Activated CD4-positive, alpha-beta T cell treated with anti-CD3 and anti-CD28 coated beads for 36 hours (primary cell): ENCODE results near the gene PPP5C. TPM values are rescaled to one million over a fixed set of nuclear protein-coding genes. Genes with fewer than 3 reads are reported as not detected.

Experiments used
- ATAC-seq: fragments of 200-7000 bp; cut with Tn5 transposase; one replicate; pipeline ENCODE4 v1.10.0; 2021; ENCODE audit warnings: mild to moderate bottlenecking, moderate library complexity
- CTCF ChIA-PET: fragments of 350-600 bp; sonication (Branson Sonifier 250); formaldehyde crosslinking; loops from one replicate; lab custom pipeline; 2021; ENCODE audit warnings: antibody characterized with exemption; lab: Charles Lee
- POLR2A ChIA-PET: fragments of 350-600 bp; sonication (Branson Sonifier 250); formaldehyde crosslinking; loops from one replicate; lab custom pipeline; 2021; ENCODE audit warnings: antibody characterized with exemption, inconsistent platforms; lab: Charles Lee
- DNase-seq: peaks from one replicate; pipeline ENCODE4 v3.0.0-alpha.2; 2020
- H3K27ac Mint-ChIP-seq: one replicate; pipeline ENCODE4 v1.8.0; 2021; ENCODE audit warnings: mixed read lengths
- H3K27me3 Mint-ChIP-seq: one replicate; pipeline ENCODE4 v1.8.0; 2021; ENCODE audit warnings: mixed read lengths
- H3K36me3 Mint-ChIP-seq: one replicate; pipeline ENCODE4 v1.8.0; 2021; ENCODE audit warnings: low read depth, mixed read lengths
- H3K4me1 Mint-ChIP-seq: one replicate; pipeline ENCODE4 v1.8.0; 2021; ENCODE audit warnings: mixed read lengths
- H3K4me3 Mint-ChIP-seq: one replicate; pipeline ENCODE4 v1.8.0; 2021; ENCODE audit warnings: mild to moderate bottlenecking, moderate library complexity, mixed read lengths
- H3K9me3 Mint-ChIP-seq: one replicate; pipeline ENCODE4 v1.8.0; 2021; ENCODE audit warnings: low read depth, mixed read lengths
- intact Hi-C, 2 experiments: fragments of 100-400 bp; cut with DNase I in 1 of 2; cut with micrococcal nuclease in 1 of 2; formaldehyde crosslinking; loops; one replicate each; pipeline versions ENCODE4 v1.14.2 to v1.15.1; 2022 to 2024; cut with DNase I, micrococcal nuclease
- total RNA-seq, 2 experiments: library from RNA; stranded (reverse); gene quantifications; one replicate each; pipeline ENCODE4 v1.2.3, GENCODE V29; 2021

The PPP5C gene
- total RNA-seq, 2 experiments from 2014 or later = 100.0 to 129 TPM

DNA sequence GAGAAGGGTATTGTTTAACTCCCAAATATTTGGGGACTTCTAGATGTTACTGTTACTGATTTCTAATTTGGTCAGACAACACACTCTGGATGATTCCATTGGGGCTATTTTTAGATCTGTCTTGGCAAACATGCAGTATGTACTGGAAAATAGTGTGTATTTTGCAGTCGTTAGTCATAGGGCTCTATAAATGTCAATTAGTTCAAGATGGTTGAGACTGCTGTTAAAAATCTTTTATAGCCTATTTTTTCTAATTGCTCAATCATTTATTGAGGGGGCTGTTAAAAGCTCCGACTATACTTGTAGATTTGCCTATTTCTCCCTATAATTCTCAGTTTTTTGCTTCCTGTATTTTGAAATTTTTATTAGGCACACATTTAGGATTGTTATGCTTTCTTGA lies 31.4 kb downstream of the PPP5C start:
- intact Hi-C loops = no loop called here
- no peak for DNase-seq
- ATAC-seq = no peak
- CTCF ChIA-PET = interaction anchor here (0.9 to 1.1 kb wide), 3 partner anchors 17 to 561 kb away, joined by 3 to 7 read pairs (median 4); no protein-coding TSS in a partner anchor
- H3K27ac Mint-ChIP-seq = no peak overlapping the region
- H3K27me3 Mint-ChIP-seq = no peaks in the 10 kb centered on the region
- H3K9me3 Mint-ChIP-seq = no peaks in the 10 kb centered on the region
- H3K4me1 Mint-ChIP-seq = no peaks in the 10 kb centered on the region
- peaks cover 56% of the 10 kb centered on the region for H3K36me3 Mint-ChIP-seq
- POLR2A ChIA-PET = no interaction called here
- H3K4me3 Mint-ChIP-seq = no peak overlapping the region

DNA sequence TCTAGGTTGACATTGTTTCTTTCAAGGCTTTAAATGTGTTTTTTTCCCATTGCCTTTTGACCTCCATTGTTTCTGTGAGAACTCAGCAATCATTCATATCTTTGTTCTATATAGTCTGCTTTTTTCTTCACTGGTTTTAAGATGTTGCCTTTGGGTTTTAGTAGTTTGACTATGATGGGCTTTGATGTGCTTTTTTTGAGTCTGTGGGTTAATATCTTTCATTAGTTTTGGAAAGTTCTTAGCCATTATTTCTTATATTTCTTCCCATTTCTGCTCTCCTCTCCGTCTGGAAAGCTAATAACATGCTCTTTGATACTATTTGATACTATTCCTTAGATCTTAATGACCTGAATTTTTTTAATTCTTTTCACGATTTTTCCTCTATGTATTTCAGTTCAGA lies 33.8 kb downstream of the PPP5C start:
- Mint-ChIP-seq H3K27me3 (no peaks in the 10 kb centered on the region), H3K4me3 (no peak overlapping the region), H3K4me1 (no peaks in the 10 kb centered on the region), H3K36me3 (peaks cover 64% of the 10 kb centered on the region), H3K27ac (no peak overlapping the region), H3K9me3 (no peaks in the 10 kb centered on the region)
- ChIA-PET POLR2A (no interaction called here), CTCF (interaction anchor here (1.4 kb wide), 1 partner anchor 15 kb away, joined by 8 read pairs; no protein-coding TSS in a partner anchor)
- DNase-seq = no peak
- no peak for ATAC-seq
- intact Hi-C loops = no loop called here

DNA sequence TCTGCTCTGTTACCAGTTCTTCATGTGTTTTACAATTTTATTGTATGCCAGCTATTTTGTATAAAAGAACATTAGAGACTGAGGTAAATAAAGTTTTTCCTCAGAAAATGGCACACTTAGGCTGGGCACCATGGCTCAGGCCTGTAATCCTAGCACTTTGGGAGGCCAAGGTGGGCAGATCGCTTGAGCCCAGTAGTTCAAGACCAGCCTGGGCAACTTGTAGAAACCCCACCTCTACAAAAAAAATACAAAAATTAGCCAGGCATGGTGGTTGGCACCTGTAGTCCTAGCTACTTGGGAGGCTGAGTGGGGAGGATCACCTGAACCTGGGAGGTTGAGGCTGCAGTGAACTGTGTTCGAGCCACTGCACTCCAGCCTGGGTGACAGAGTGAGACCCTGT lies 34.5 kb downstream of the PPP5C start:
- ATAC-seq = no peak
- intact Hi-C loops = no loop called here
- no peaks in the 10 kb centered on the region for H3K27me3 Mint-ChIP-seq
- H3K4me3 Mint-ChIP-seq = no peak overlapping the region
- ChIA-PET POLR2A (no interaction called here), CTCF (interaction anchor here (1.0 to 1.4 kb wide), 3 partner anchors 14 to 582 kb away, joined by 3 to 8 read pairs (median 4); no protein-coding TSS in a partner anchor)
- no peak for DNase-seq
- H3K27ac Mint-ChIP-seq = no peak overlapping the region
- no peaks in the 10 kb centered on the region for H3K9me3 Mint-ChIP-seq
- peaks cover 62% of the 10 kb centered on the region for H3K36me3 Mint-ChIP-seq
- H3K4me1 Mint-ChIP-seq = no peaks in the 10 kb centered on the region

DNA sequence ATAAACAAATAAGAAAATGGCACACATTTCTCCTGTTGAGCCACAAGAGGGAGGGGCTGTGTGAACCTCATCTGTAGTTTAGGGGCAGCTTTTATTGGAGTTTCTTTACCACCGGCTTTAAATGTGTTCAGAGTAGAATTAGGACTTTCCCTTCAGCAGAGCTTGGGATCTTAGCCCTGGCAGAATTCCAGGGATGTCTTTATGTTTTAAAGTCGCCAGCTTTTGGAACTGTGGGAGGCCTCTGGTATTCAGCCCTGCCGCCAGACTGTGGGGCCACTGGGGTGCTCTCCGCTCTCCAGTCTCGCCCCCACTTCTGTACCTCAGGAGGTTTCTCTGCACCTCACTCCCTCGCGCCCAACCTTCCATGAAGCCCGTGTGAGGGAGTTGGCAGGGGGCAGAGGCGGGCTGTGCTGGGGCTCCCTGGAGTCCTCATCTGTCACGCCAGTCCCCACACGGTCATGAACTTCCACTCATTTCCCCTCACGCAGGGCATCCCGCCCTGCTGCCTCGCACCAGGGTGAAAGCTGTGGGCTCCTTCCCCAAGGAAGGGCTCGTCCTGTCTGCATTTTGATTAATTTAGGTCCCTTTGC lies 35.0 kb downstream of the PPP5C start:
- ATAC-seq (no peak), DNase-seq (no peak)
- H3K4me1 Mint-ChIP-seq = no peaks in the 10 kb centered on the region
- CTCF ChIA-PET = interaction anchor here (1.0 to 1.4 kb wide), 4 partner anchors 13 to 583 kb away, joined by 3 to 8 read pairs (median 4); no protein-coding TSS in a partner anchor
- intact Hi-C loops = no loop called here
- H3K4me3 Mint-ChIP-seq = no peak overlapping the region
- no peaks in the 10 kb centered on the region for H3K9me3 Mint-ChIP-seq
- H3K36me3 Mint-ChIP-seq = peaks cover 59% of the 10 kb centered on the region
- H3K27ac Mint-ChIP-seq = no peak overlapping the region
- POLR2A ChIA-PET = no interaction called here
- H3K27me3 Mint-ChIP-seq = no peaks in the 10 kb centered on the region

DNA sequence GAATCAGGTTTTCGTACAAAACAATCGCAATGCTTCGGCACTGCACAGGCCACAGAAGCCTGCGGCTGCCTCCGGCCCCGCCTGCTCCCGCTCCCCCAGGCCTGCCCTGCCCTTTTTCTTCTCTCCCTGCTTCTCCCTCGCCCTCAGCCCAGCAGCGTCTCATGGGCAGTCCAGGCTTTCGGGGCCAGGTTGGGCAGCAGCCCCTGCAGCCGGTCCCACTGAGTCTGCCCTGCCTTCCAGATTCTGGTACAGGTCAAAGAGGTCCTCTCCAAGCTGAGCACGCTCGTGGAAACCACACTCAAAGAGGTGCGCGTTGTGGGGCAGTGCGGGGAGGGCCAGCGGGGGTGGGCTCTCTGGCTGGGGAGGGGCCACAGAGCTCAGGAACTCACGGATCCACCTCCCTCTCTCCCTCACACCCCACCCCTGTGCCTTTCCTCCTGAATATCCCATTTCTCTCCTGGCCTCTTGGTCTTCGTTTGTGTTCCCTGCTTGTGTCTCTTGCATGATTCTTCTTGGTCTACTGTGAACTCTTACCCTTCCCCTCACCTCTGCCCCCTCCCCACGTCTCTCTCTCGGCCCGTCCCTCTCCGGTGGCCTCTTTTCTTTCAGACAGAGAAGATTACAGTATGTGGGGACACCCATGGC lies 36.4 kb downstream of the PPP5C start:
- ChIA-PET POLR2A (no interaction called here), CTCF (interaction anchor here (0.7 to 1.4 kb wide), 3 partner anchors 9 to 16 kb away, joined by 3 read pairs; no protein-coding TSS in a partner anchor)
- intact Hi-C loops = no loop called here
- no peak for ATAC-seq
- no peak overlapping the region for H3K27ac Mint-ChIP-seq
- no peaks in the 10 kb centered on the region for H3K27me3 Mint-ChIP-seq
- no peaks in the 10 kb centered on the region for H3K4me1 Mint-ChIP-seq
- H3K9me3 Mint-ChIP-seq = no peaks in the 10 kb centered on the region
- peaks cover 56% of the 10 kb centered on the region for H3K36me3 Mint-ChIP-seq
- no peak overlapping the region for H3K4me3 Mint-ChIP-seq
- no peak for DNase-seq

DNA sequence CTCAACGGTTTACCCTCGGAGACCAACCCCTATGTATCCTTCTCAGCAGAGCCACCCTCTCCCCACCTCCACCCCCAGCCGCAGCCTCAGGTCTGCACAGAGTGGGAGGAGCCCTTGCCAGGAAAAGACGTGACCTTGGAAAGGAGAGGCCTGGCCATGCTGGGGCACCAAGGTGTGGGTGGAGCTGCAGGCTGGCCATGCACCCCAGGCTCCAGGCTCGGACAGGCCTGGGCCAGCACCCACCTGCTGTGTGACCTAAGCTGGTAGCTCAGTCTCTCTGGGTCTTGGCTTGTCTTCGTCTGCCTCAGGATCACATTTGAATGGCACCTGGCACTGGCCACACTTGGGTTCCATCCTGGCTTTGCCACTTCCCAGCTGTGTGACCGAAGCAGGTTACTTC lies 37.0 kb downstream of the PPP5C start:
- Mint-ChIP-seq H3K4me1 (no peaks in the 10 kb centered on the region), H3K27me3 (no peaks in the 10 kb centered on the region), H3K27ac (no peak overlapping the region), H3K4me3 (no peak overlapping the region), H3K9me3 (no peaks in the 10 kb centered on the region), H3K36me3 (peaks cover 58% of the 10 kb centered on the region)
- ChIA-PET POLR2A (no interaction called here), CTCF (interaction anchor here (0.7 kb wide), 2 partner anchors 10 to 16 kb away, joined by 3 read pairs; no protein-coding TSS in a partner anchor)
- DNase-seq = no peak
- ATAC-seq = no peak
- intact Hi-C loops = no loop called here

DNA sequence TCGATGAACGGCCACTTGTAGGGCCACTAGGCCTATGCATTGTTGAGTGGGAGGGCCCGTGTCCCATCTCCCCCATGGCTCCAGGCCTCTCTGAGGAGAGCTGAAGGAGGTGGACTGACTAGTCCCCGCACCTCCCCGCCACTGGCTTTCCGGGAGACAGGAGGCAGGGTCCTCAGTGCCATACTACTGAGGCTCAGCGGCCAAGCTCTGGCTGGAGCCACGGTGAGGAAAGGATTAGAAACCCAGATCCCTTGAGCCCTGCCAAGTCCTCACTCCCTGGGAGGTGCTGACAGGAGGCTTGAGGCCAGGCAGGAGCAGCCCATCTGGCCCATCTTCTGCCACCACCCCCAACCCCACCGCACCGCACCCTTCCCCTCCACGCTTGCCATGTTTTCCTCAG lies 37.5 kb downstream of the PPP5C start:
- no peak for DNase-seq
- H3K9me3 Mint-ChIP-seq = no peaks in the 10 kb centered on the region
- ChIA-PET POLR2A (interaction anchor here (0.8 kb wide), 1 partner anchor 15 kb away, joined by 3 read pairs; no protein-coding TSS in a partner anchor), CTCF (interaction anchor here (2.7 kb wide), 1 partner anchor 11 kb away, joined by 7 read pairs; no protein-coding TSS in a partner anchor)
- H3K36me3 Mint-ChIP-seq = peaks cover 61% of the 10 kb centered on the region
- H3K27me3 Mint-ChIP-seq = no peaks in the 10 kb centered on the region
- intact Hi-C loops = no loop called here
- H3K4me1 Mint-ChIP-seq = no peaks in the 10 kb centered on the region
- H3K27ac Mint-ChIP-seq = no peak overlapping the region
- ATAC-seq = no peak
- H3K4me3 Mint-ChIP-seq = no peak overlapping the region

DNA sequence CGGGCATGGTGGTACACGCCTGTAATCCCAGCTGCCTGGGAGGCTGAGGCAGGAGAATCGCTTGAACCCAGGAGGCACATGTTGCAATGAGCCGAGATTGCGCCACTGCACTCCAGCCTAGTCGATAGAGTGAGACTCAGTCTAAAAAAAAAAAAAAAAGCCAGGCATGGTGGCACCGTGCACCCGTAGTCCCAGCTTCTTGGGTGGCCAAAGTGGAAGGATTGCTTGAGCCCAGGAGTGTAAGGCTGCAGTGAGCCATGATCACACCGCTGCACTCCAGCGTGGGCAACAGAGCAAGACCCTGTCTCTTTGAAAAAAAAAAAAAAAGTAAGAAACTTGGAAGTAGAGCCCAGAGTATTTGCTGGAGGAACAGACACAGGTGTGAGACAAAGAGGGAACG lies 38.7 kb downstream of the PPP5C start:
- intact Hi-C loops = no loop called here
- H3K4me3 Mint-ChIP-seq = no peak overlapping the region
- no peaks in the 10 kb centered on the region for H3K4me1 Mint-ChIP-seq
- no peaks in the 10 kb centered on the region for H3K9me3 Mint-ChIP-seq
- H3K27me3 Mint-ChIP-seq = no peaks in the 10 kb centered on the region
- DNase-seq = no peak
- H3K36me3 Mint-ChIP-seq = peaks cover 60% of the 10 kb centered on the region
- ChIA-PET POLR2A (no interaction called here), CTCF (interaction anchor here (0.7 to 2.7 kb wide), 3 partner anchors 10 to 103 kb away, joined by 3 to 7 read pairs (median 3); no protein-coding TSS in a partner anchor)
- no peak overlapping the region for H3K27ac Mint-ChIP-seq
- no peak for ATAC-seq

DNA sequence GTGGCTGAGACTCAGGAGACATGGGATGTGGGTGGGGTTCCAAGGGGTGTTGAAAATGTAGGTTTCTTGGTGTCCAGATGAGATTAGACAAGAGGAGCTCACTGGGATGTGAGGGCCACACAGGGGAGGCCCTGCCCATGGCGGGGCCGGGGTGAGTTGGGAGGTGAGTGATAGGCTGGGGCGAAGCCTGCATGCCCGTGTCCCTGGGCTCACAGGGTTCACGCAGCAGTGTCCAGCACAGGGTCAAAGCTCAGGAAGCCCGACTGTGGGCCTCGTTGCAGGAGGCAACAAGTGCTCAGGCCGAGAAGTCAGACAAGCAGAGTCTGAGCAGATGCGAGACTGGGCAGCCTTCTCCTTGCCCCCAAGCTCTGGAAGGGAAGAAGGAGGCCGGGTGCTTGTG lies 39.3 kb downstream of the PPP5C start:
- no peaks in the 10 kb centered on the region for H3K4me1 Mint-ChIP-seq
- ChIA-PET POLR2A (interaction anchor here (0.9 kb wide), 1 partner anchor 214 kb away, joined by 3 read pairs; no protein-coding TSS in a partner anchor), CTCF (interaction anchor here (1.0 to 2.7 kb wide), 2 partner anchors 9 to 16 kb away, joined by 3 to 7 read pairs; no protein-coding TSS in a partner anchor)
- no peak for DNase-seq
- peaks cover 56% of the 10 kb centered on the region for H3K36me3 Mint-ChIP-seq
- no peaks in the 10 kb centered on the region for H3K27me3 Mint-ChIP-seq
- no peak overlapping the region for H3K4me3 Mint-ChIP-seq
- H3K9me3 Mint-ChIP-seq = no peaks in the 10 kb centered on the region
- H3K27ac Mint-ChIP-seq = no peak overlapping the region
- intact Hi-C loops = no loop called here
- no peak for ATAC-seq

DNA sequence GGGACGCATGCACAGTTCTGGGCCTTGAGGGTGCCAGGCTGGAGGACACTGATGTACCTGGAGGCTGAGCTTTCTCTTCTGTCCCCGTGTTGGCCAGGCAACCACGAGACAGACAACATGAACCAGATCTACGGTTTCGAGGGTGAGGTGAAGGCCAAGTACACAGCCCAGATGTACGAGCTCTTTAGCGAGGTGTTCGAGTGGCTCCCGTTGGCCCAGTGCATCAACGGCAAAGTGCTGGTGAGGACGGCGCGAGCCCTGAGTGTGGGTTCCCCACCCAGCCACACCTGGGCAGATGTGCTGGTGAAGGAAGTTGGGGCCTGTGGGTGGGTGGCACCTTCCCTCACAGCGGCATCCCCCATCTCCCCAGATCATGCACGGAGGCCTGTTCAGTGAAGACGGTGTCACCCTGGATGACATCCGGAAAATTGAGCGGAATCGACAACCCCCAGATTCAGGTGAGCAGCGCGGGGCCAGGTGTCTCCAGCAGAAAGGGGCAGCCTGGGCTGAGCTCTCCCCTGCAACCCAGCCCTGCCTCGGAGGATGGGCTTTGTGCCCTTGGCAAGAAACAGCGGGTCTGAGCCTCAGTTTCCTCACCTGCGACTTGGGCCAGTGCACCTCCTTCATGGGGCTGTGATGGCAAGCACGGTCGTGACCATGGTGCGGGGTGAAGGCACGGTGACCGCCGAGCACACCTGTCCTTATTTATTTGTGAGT lies 40.3 kb downstream of the PPP5C start:
- Mint-ChIP-seq H3K27me3 (no peaks in the 10 kb centered on the region), H3K4me1 (no peaks in the 10 kb centered on the region), H3K4me3 (no peak overlapping the region), H3K9me3 (no peaks in the 10 kb centered on the region), H3K27ac (no peak overlapping the region), H3K36me3 (peaks cover 55% of the 10 kb centered on the region)
- CTCF ChIA-PET = interaction anchor here (0.6 to 2.7 kb wide), 3 partner anchors 8 to 838 kb away, joined by 3 to 7 read pairs (median 5); no protein-coding TSS in a partner anchor
- POLR2A ChIA-PET = interaction anchor here (0.9 kb wide), 1 partner anchor 213 kb away, joined by 3 read pairs; no protein-coding TSS in a partner anchor
- no peak for DNase-seq
- no peak for ATAC-seq
- intact Hi-C loops = no loop called here

DNA sequence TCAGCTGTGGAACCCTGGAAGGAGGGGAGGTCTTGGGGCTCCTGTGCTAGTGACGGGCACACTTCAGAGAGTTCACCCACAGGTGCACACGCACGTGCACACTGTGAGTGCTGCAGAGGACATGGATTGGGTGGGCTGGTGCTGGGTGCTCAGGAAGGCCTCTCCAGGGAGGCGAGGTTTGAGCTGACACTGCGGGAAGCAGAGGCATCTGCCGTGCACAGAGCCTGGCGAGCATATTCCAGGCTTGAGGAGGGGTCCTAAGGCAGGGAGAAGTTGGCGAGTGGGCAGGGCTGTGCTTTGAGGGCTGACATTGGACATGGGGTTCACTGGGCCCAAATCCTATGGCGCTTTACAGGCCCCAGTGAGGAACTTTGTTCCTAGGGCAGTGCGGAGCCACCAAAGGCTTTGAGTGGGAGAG lies 40.8 kb downstream of the PPP5C start:
- no peaks in the 10 kb centered on the region for H3K4me1 Mint-ChIP-seq
- H3K36me3 Mint-ChIP-seq = peaks cover 54% of the 10 kb centered on the region
- H3K4me3 Mint-ChIP-seq = no peak overlapping the region
- H3K27me3 Mint-ChIP-seq = no peaks in the 10 kb centered on the region
- ATAC-seq = no peak
- no peak for DNase-seq
- H3K27ac Mint-ChIP-seq = no peak overlapping the region
- POLR2A ChIA-PET = interaction anchor here (1.1 kb wide), 1 partner anchor 710 kb away, joined by 6 read pairs; no protein-coding TSS in a partner anchor
- intact Hi-C loops = no loop called here
- no peaks in the 10 kb centered on the region for H3K9me3 Mint-ChIP-seq
- CTCF ChIA-PET = interaction anchor here (0.7 kb wide), 1 partner anchor 839 kb away, joined by 3 read pairs; no protein-coding TSS in a partner anchor
